NCI-H146 (cell line): ENCODE measurements around the gene KIRREL2.
"Not testable (repeated sequence)": the region's sequence is repeated elsewhere in the genome, so short reads cannot be mapped to it uniquely, and the experiment has no call there.

ENCODE experiments used
- DNase-seq: peaks from one replicate; lab custom pipeline; 2025; lab: John Stamatoyannopoulos, UW

KIRREL2 gene

DNA sequence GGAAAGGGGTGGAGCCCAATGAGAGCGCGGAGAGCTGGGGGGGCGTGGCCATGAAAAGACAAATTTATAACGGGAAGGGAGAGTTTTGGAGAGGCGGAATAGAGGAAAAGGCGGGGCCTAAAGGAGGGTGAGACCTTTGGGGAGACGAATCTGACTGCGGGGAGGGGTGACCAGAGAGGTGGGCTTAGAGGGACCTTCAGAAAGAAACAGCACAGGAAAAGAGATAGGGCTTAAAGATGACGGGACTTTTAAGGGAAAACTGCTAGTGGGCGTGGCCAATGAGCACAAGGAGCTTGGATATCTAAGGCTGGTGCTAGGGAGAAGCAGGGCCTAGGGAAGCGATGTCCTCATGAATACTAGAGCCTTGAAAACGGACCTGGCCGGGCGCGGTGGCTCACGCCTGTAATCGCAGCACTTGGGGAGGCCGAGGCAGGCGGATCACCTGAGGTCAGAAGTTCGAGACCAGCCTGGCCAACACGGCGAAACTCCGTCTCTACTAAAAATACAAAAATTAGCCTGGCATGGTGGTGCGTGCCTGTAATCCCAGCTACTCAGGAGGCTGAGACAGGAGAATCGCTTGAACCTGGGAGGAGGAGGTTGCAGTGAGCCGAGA is 13.5 kb downstream of the KIRREL2 start:
- DNase-seq, result not testable (repeated sequence)

DNA sequence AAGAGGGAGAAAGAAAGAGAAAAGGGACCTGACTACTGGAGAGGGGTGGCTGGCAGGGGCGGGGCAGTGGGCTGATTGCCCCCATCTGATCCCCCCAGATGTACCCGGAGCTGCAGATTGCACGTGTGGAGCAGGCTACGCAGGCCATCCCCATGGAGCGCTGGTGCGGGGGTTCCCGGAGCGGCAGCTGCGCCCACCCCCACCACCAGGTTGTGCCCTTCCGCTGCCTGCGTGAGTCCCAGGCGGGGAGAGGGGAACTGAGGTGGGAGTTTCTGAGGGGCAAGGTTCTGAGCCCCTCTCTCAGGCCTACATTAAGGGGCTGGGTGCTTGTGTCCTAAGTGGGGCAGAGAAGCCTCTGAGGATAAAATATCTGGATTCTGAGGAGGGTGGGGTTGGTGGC is 14.1 kb downstream of the KIRREL2 start:
- no peak for DNase-seq

DNA sequence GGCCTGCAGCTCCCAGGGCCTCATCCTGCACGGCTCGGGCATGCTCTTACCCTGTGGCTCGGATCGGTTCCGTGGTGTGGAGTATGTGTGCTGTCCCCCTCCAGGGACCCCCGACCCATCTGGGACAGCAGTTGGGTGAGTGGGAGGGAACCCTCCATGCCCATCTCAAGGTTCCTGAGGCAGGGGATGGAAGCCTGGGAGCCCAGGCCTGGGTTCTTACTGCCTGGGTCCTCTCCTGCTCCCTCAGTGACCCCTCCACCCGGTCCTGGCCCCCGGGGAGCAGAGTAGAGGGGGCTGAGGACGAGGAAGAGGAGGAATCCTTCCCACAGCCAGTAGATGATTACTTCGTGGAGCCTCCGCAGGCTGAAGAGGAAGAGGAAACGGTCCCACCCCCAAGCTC is 14.9 kb downstream of the KIRREL2 start:
- no peak for DNase-seq

DNA sequence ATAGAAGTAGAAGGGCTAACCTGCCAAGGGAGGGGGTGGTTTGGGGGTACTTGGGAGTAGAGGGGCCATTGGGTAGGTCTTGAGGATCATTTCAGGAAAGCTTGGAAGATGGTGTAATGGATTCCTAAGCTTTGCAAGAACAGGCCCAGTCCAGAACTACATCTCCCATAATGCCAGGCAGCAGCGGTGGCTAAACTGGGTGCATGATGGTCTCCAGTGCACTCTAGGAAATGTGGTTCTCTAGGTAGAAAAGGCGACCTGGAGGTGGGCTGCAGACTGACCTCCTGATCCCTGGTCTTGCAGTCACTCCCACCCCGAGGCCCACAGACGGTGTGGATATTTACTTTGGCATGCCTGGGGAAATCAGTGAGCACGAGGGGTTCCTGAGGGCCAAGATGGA is 15.5 kb downstream of the KIRREL2 start:
- no peak for DNase-seq

DNA sequence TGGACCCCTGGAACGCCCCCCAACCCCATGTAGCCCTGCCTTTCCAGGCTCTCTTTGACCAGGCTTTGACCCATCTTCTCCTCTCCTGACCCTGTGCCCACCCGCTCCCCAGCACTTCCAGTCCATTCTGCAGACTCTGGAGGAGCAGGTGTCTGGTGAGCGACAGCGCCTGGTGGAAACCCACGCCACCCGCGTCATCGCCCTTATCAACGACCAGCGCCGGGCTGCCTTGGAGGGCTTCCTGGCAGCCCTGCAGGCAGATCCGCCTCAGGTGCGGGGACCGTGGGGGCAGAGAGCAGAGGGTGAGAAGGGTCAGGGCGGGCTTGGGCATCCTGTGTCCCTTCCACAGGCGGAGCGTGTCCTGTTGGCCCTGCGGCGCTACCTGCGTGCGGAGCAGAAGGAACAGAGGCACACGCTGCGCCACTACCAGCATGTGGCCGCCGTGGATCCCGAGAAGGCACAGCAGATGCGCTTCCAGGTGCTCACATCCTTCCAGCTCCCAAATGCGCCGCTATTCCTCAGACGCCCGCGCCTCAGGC is 17.8 kb downstream of the KIRREL2 start:
- no peak for DNase-seq

DNA sequence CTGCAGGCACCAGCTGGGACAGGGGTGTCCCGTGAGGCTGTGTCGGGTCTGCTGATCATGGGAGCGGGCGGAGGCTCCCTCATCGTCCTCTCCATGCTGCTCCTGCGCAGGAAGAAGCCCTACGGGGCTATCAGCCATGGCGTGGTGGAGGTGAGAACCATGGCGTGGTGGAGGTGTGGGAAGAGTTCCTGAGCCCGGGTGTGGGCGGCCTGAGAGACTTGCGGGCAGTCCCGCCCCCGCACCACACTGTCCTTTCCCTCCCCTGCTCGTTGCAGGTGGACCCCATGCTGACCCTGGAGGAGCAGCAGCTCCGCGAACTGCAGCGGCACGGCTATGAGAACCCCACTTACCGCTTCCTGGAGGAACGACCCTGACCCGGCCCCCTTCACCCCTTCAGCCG is 22.4 kb downstream of the KIRREL2 start:
- no peak for DNase-seq

DNA sequence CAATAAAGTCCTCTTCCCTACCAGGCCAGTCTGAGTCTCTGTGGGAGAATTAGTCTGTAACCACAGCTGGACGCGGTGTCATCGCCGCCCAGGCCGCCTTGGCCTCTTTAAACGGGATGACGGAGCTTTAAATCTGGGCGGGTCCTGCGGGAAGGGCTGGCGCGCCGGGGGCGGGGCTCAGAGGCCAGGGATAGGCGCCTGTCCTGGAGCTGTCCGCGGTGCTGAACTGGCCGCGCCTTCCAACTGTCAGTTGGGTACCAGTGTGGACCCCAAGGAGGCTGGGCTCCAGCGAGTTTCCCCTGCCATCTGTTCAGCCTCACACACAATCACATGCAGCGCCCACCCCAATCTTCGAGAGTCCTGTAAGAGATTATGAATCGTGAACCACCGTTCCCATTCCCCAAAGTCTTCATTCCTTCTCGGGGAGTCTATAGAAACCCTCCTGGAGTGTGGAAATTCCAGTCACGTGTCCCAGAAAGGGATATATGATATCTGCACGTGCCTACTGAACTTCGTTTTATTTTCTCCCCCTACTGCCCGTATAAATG is 23.1 kb downstream of the KIRREL2 start:
- DNase-seq, result peak; percentile 52

DNA sequence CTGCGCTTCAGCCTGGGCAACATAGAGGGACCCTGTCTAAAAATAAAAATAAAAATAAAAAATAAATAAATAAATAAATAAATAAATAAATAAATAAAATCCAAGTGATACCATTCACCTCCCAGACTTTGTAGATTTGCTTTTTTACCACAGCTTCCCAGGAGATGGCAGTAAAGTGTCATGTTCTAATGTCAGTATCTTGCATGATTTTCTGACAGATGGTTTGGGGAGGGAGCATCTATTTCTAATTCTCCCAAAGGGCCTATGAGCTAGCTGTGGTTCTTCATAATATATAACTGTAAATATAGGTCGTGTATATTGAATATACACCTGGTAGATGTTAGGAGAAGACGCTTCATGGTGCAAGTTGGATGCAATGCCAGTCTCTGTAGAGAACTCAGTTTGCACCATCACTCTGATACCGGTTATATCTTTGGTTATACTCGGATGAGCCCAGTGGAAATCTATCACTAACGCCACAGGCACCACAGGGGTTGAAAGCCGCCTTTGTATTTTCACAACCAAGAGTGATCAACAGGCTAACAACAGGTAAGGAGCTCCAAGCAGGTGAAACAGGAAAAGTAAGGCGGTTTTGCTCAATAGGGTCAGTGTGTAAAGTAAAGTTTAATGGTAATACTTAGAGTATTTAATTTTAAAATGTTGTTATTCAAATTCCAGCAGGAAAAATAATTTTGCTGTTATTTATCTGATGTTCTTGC is 25.6 kb downstream of the KIRREL2 start:
- DNase-seq, result peak; percentile 62

DNA sequence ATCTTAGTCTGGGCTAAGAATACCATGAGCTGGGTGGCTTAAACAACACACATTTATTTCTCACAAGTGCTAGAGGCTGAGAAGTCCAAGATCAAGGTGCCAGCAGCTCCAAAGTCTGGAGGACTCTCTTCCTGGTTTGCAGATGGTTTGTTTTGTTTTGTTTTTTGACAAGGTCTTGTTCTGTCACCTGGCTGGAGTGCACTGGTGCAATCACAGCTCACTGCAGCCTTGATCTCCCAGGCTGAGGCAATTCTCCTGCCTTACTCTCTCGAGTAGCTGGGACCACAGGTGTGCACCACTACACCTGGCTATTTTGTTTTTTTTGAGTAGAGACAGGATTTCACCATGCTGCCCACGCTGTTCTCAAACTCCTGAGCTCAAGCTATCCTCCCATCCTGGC is 27.2 kb downstream of the KIRREL2 start:
- no peak for DNase-seq

DNA sequence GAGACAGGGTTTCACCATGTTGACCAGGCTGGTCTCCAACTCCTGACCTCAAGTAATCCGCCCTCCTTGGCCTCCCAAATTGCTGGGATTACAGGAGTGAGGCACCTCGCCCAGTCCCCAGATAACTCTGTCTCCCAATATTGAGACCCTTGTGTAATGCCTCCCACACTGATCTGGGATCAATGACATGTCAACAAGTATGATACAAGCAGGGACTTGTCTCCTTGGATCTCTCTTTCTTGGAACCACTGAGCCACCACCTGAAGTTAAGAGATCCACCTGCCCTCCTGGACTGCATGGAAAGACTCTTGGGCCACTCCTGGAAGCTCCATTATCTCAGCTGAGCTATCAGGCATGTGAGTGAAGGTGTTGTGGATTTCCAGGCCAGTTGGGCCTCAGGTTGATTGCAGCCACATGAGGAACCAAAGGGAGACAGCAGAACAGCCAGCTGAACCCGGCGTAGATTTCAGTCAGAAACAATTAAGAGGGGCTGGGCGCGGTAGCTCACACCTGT is 28.6 kb downstream of the KIRREL2 start:
- no peak for DNase-seq

DNA sequence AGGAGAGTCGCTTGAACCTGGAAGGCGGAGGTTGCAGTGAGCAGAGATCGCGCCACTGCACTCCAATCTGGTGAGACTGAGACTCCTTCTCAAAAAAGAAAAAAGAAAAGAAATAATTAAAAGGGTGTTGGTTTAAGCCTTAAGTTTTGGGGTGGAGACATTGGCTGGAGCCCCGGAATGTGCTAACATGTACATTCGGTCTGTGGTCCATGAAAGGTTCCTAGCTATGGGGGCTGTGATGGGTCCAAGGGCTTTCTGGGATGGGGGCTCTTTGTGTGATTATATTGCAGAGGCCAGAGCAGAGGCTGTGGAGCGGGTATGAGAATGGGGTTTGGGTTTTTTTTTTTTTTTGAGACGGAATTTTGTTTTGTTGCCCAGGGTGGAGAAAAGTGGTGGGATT is 29.2 kb downstream of the KIRREL2 start:
- no peak for DNase-seq

DNA sequence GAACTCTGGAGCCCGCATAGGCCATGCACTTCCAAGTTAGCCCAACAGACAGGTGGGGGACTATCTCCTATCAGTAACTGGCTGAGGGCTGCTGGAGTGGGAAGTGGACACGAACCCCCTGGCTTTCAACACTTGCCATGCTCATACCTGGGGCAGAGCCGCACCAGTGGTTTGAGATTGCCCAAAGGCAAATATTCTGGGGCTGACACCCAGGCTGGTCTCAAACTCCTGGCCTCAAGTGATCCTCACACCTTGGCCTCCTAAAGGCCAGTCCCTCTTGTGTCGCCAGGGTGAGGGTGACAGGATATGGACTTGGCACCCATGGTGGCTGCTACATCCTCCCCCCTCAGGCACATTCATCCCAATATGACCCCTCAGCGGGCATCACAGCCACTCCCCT is 30.5 kb downstream of the KIRREL2 start:
- no peak for DNase-seq

DNA sequence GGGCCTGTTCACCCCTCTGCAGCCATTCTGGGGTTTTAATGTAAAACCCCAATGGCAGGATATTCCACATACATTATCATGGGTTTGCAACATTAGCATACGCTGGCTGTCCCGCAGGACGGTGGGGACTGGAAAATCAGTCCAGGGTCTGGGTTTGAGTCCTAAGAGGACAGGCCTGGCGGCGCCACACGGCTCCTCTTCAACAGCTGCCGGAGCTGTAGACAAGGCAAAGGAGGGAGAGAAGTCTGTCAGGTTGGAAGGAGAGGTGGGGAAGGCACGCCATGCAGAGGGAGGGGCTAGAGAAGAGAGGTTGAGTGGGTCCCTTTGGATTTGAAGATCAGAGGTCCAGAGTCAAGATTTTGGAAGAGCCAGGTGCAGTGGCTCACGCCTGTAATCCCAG is 31.7 kb downstream of the KIRREL2 start:
- no peak for DNase-seq

DNA sequence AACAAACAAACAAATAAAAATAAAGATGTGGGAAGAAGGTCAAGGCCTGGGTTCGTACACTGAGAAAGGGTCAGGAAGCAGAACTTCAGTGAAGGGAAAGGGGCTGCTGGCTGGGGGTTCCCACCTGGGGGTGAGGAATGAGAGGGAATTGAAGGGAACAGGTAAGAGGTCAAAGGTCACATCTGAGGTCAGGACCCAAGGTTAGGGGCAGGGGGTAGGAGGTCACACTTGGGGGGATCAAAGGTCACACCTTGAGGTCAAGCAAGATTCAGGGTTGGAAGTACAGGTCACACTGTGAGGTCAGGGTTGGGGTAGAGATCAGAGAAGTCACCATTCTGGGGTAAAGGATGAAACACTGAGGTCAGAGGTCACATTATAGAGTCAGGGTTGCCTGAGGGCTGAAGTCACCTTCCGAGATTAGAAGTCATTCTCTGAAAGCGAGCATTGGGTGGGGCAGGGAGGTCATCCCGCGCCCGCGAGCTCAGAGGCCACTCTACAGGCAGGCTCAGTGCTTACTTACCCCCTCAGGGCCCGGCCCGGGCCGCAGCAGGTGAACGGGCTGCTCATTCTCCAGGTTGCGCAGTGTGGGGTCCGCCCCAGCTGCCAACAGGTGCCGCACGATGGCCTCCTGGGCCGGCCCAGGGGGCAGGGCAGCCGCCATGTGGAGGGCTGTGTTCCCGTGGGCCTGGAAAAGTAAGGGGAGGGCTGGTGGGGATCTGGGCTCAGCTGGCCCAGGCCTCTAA is 32.8 kb downstream of the KIRREL2 start:
- no peak for DNase-seq

DNA sequence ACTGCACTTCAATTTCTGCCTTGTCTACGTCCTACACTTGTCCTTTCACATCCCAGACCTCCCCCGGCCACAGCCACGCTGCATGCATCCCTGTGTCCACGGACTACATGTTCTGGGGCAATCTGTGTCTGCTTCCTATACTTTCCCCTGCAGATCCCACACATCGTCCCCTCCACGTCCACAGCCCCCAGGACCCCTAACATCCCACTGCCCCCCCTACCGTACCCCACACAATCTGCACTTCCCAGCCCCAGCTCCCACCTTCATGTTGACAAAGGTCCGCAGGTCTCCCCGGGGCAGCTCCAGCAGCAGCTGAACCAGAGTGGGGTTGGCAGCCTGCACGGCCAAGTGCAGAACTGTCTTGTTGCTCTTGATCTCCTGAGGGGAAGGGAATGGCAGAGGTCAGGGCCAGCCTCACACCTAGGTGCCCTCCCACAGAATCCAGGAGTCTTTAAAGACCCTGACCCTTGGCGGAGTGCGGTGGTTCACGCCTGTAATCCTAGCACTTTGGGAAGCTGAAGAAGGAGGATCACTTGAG is 33.5 kb downstream of the KIRREL2 start:
- no peak for DNase-seq

DNA sequence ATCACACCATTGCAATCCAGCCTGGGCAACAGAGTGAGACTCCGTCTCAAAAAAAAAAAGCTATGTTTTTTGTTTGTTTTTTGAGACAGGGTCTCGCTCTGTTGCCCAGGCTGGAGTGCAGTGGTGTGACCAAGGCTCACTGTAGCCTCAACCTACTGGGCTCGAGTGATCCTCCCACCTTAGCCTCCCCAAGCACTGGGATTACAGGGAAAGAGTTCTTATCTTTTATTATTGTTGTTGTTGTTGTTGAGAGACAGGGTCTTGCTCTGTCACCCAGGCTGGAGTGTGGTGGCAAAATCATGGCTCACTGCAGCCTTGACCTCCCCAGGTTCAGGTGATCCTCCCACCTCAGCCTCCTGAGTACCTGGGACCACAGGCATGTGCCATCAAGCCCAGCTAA is 35.1 kb downstream of the KIRREL2 start:
- not testable (repeated sequence) for DNase-seq

DNA sequence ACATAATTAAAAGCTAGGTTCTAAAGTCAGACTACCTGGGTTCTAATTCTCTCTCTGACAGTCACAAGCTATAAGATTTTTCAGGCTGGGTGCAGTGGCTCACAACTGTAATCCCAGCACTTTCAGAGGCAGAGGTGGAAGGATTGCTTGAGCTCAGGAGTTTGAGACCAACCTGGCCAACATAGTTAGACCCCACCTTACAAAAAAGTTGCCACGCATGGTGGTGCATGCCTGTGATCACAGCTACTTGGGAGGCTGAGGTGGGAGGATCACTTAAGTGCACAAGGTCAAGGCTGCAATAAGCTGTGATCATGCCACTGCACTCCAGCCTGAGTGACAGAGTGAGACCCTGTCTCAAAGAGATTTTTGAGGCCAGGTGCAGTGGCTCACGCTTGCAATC is 37.6 kb downstream of the KIRREL2 start:
- no peak for DNase-seq

DNA sequence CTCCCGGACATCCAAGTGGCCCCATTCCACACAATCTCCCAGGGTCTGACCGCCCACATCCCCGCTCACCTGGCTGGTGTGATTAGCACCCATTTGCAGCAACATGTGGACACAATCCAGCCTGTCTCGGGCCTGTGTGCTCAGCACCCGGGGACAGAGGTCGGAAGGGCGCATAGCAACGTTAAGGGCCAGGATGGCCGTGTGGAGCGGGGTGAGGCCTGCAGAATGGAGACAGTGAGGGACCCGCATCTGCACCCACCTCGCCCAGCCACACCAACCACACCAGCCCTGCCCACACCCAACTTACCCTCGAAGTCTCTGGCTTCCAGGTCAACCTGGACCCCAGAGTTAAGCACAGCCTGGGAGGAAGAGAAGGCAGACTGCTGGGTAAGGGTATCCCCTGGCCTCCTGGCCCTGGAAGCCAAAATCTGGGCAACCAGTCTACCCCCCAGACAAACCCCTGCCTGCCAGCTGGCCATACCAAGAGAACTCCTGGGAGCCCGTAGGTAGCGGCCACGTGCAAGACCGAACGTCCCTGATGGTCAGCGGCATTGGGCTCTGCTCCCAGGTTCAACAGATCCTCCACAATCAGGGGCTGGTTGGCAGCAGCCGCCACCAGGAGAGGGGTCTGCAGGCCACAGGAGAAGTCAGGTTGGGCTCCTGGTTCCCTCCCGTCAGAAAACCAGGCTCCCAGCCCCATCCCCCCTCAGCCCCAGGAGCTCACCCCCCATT is 39.4 kb downstream of the KIRREL2 start:
- no peak for DNase-seq

DNA sequence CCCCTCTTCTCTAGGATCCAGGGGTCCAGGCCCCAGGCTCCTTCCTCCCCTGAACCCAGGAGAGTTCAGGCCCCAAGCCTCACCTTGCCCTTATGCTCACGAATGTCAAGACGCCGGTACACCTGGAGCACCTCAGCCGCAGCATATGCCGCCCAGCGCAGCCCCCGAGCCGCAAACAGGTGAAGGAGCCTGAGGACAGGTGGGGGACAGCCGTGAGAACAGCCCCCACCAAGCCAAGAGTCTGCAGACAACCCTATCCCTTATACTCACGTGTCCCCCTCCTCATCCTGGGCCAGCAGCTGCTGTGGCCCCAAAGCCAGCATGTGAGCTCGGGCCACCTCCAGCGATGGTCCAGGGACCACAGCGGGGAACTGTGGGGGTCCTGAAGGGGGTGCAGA is 39.9 kb downstream of the KIRREL2 start:
- no peak for DNase-seq

DNA sequence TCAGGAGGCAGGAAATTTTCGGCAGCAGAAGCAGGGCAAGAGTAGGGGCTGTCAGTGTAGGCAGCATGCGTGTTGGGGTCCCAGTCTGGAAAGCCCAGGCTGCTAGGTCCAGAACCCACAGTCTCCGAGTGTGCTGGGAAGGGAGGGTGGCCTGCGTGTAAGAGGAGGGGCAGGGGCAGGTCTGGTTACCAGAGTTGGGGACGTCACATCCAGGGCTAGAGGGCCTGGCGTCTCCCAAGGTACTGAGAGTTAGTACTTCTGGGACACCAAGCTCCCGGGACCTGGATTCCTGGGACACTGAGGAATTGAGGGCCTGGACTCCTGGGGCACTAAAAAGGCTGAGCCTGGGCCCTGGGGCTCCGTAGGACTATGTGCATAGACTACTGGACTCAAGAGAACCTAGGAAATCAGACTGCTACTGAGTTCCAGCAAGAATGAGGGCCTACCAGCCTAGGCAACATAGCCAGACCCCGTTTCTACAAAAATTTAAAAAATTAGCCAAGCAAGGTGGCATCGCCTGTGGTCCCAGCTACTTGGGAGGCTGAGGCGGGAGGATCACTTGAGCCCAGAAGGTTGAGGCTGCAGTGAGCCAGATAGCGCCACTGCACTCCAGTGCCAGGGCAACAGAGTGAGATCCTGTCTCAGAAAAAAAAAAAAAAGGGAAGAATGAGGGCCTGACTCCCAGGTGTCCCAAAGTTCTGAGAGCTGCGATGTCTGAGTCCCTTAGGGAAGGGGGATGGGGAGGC is 41.2 kb downstream of the KIRREL2 start:
- DNase-seq, result no peak

DNA sequence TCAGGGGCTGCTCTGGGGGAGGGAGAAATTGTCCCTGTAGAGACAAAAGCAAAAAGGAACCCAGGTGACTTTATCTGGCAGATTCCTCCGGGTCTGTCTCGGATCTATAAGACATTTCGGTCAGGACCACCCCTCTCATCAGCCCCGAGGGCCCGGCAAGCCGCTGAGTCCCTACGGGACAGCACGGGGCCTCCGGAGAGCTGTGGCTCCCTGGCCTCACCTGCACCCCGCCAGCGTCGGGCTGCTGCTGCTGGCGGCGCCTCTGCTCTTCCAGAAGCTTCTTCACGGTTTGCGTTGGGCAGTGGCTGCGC is 41.7 kb downstream of the KIRREL2 start:
- no peak for DNase-seq
